ENCODE data around the gene SIL1. TPM values are rescaled to one million over a fixed set of nuclear protein-coding genes. Genes with fewer than 3 reads are reported as not detected.

The SIL1 gene
- total and polyA plus RNA-seq, 2 of the 8 experiments (the other 6 are each of a cell fraction or from before 2014, with no cell fraction given), result 8.3 to 12.8 TPM

DNA sequence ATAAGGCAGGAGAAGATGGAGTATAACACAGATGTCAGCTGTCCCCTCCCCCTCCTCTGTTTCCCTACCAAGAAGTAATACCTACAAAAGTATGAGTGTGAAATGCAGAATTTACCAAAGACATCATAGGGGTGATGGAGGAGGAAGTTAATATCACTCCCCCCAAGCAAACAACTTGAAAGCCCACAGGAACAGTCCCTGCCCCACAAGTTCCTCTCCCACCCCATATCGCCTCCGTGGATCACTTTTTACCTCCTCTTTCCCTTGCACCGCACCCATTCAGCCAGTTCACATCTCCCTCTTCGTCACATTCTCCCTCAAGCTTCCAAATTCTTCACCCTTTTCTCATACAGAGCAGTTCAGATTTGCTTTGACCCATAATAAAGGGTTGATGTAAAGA lies 7.0 kb upstream of the SIL1 start:
- TF ChIP-seq CREB1 (IDR thresholded peaks at IDR 0.05) (no peak), POLR2A (IDR thresholded peaks at IDR 0.05; ENCODE audit: control extremely low read depth in 1 of 2, low read depth in 2 of 2, low read length in 2 of 2) (no peak), CBX8 (IDR thresholded peaks at IDR 0.05; ENCODE audit: borderline replicate concordance, low read depth, low read length) (no peak), RAD21 (IDR thresholded peaks at IDR 0.05 in 1 of 2, conservative IDR thresholded peaks at IDR 0.05 in 1 of 2; ENCODE audit: low read depth in 2 of 2, low read length in 2 of 2) (no peak)
- TF ChIP-seq, protein P1, sequence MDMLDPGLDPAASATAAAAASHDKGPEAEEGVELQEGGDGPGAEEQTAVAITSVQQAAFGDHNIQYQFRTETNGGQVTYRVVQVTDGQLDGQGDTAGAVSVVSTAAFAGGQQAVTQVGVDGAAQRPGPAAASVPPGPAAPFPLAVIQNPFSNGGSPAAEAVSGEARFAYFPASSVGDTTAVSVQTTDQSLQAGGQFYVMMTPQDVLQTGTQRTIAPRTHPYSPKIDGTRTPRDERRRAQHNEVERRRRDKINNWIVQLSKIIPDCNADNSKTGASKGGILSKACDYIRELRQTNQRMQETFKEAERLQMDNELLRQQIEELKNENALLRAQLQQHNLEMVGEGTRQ (IDR thresholded peaks at IDR 0.05; ENCODE audit: low read length), result no peak
- H4K5ac ChIP-seq (ENCODE audit: insufficient read length, low read depth, low read length), result no peak overlapping the region
- H3K4me1 ChIP-seq (replicated peaks in 1 of 4; ENCODE audit: control insufficient read depth in 3 of 4, insufficient read depth in 4 of 4, low read length in 3 of 4), result no peaks in the 10 kb centered on the region
- no peak overlapping the region for H2AK5ac ChIP-seq (ENCODE audit: low read depth, low read length)
- no peak overlapping the region for H3K4ac ChIP-seq (replicated peaks; ENCODE audit: insufficient read length, low read depth, low read length)
- no peaks in the 10 kb centered on the region for H3K79me2 ChIP-seq (ENCODE audit: control insufficient read depth in 1 of 2, insufficient read depth in 2 of 2, low read length in 2 of 2)
- H2BK5ac ChIP-seq (ENCODE audit: low read depth, low read length), result no peak overlapping the region
- H4K91ac ChIP-seq (replicated peaks; ENCODE audit: insufficient read length, low read length), result no peak overlapping the region
- no peaks in the 10 kb centered on the region; the same call in 1 of the 2 replicates for H3K23me2 ChIP-seq (ENCODE audit: low read depth, low read length)
- H3K79me1 ChIP-seq (ENCODE audit: low read depth, low read length), result no peaks in the 10 kb centered on the region
- no peak overlapping the region for H2BK20ac ChIP-seq (ENCODE audit: low read length)
- H3K9ac ChIP-seq (replicated peaks in 1 of 4; ENCODE audit: extremely low read depth in 1 of 4, low read depth in 3 of 4, low read length in 3 of 4), result no peak overlapping the region
- no peaks in the 10 kb centered on the region; a peak in 1 of 7 replicates for H3K27me3 ChIP-seq (replicated peaks in 1 of 4; ENCODE audit: control insufficient read depth in 3 of 4, extremely low read depth in 1 of 4, insufficient read depth in 3 of 4, low read length in 3 of 4)
- H4K20me1 ChIP-seq (replicated peaks in 1 of 2; ENCODE audit: control insufficient read depth in 1 of 2, insufficient read depth in 2 of 2, low read length in 2 of 2), result no peaks in the 10 kb centered on the region
- ChIA-PET POLR2A (ENCODE audit: partially characterized antibody) (interaction anchor here (0.5 kb wide), 1 partner anchor 83 kb away, joined by 5 read pairs; no protein-coding TSS in a partner anchor), CTCF (ENCODE audit: partially characterized antibody) (interaction anchor here (1.8 kb wide), 1 partner anchor 11 kb away, joined by 4 read pairs; no protein-coding TSS in a partner anchor)
- no peak overlapping the region for H3K56ac ChIP-seq (replicated peaks; ENCODE audit: insufficient read length, low read depth, low read length)
- H2BK120ac ChIP-seq (replicated peaks; ENCODE audit: low read depth, low read length), result no peak overlapping the region
- no peak overlapping the region for H3K18ac ChIP-seq (ENCODE audit: extremely low read depth, low read length)
- H3K9me3 ChIP-seq (ENCODE audit: insufficient read depth in 2 of 2, low read depth in 1 of 2, low read length in 1 of 2), result no peaks in the 10 kb centered on the region
- no peak overlapping the region for H3K14ac ChIP-seq (ENCODE audit: insufficient read length)
- H2BK15ac ChIP-seq (ENCODE audit: low read length), result no peak overlapping the region
- H2AFZ ChIP-seq (ENCODE audit: low read length), result no peak overlapping the region
- 98% methylated on average over 4 of the region's 4 CpGs; no CpG with 5 or more reads in 1 of the 2 experiments for WGBS, 2 experiments (ENCODE audit: extremely low coverage in 1 of 2, insufficient coverage in 1 of 2, insufficient read length in 1 of 2, insufficient replicate concordance in 2 of 2, low coverage in 1 of 2, low lambda C conversion rate in 2 of 2, missing lambda C conversion rate in 1 of 2)
- H3K4me2 ChIP-seq (ENCODE audit: insufficient read depth in 1 of 2, low read depth in 2 of 2, low read length in 2 of 2), result no peak overlapping the region
- DNase-seq (ENCODE audit: low read depth in 1 of 2, low spot score in 2 of 2), result no peak
- H2BK12ac ChIP-seq (ENCODE audit: low read depth, low read length), result no peak overlapping the region
- H3K36me3 ChIP-seq (ENCODE audit: control insufficient read depth in 2 of 4, insufficient read depth in 4 of 4, low read length in 3 of 4), result no peaks in the 10 kb centered on the region
- H3K23ac ChIP-seq (ENCODE audit: insufficient read length), result no peak overlapping the region
- no peak overlapping the region for H3K4me3 ChIP-seq (ENCODE audit: extremely low read depth in 1 of 4, insufficient read depth in 2 of 4, low read depth in 3 of 4, low read length in 4 of 4)
- no peak overlapping the region for H4K8ac ChIP-seq (ENCODE audit: extremely low read depth, insufficient read depth, low read length)
- no peak overlapping the region for H3K27ac ChIP-seq (ENCODE audit: low read depth, low read length)
- no peak for FAIRE-seq
